SH-SY5Y (cell line): ENCODE measurements around the gene MACROD2.

Experiments used
- GATA2 ChIP-seq: IDR thresholded peaks from 2 replicates; pipeline ENCODE4 v1.6.1; 2011; ENCODE audit warnings: mild to moderate bottlenecking, low read depth, low read length
- GATA3 ChIP-seq: IDR thresholded peaks from 2 replicates; pipeline ENCODE4 v1.6.1; 2011; ENCODE audit warnings: low read depth, mild to moderate bottlenecking, low read length, moderate library complexity

Gene MACROD2

DNA sequence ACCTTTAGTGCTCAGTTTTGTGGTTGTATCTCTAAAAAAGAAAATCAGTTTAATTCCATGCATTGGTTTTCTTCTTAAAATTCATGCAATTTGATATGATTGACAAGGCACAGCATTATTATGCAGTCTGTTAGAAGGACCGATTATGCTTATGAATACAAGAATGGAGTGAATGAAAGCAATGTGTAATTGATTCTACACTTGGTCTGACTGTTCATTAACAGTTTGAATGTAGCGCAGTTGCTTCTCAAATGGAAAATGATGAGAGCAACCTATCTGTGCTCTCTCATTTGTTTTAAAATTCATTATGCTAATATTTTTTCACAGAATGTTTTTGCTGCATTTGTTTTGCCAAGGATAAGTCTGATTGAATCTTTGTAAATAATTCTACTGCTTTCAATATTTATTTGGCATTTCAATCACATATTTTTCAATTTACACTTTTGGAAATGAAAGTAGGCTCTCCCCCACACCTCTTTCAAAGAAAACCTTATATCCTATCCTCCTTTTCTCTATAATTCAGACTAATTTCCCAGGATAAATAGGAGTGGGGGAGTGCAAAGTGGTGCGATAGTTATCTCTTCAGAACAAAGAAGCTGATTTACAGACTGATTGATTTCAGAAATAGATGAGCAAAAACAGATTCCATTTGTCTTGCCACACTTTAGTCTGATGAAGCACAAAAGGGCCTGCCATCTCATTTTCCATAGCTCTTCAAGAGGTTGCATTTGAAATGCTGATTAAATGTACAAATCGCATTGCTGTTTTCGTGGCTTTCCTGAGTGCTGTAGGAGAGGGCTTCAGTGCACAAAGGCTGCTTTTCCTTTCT is 1227.4 kb downstream of the MACROD2 start:
- TF ChIP-seq GATA2, result 0 out of 2 replicates have a peak, but pooled peaks have one; percentile 7
- TF ChIP-seq GATA3, result no peak

DNA sequence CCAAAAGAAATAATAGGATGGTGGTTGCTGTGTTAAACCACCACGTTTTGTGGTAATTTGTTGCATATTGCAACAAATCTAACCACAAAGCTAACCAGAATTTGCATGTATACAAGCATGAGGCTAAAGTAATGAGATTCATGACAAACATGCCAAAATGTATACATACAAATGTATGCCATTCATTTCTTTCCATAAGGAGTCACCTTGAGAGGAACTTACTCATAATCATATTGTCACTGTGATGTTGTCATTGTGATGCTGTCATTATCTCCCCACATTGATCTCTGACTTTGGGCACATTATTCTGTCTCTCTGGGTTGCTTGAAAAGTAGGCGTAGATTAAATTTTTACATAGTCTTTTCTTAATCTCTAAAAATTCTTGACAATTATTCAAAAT is 1228.9 kb downstream of the MACROD2 start:
- TF ChIP-seq GATA2 (no peak), GATA3 (no peak)

DNA sequence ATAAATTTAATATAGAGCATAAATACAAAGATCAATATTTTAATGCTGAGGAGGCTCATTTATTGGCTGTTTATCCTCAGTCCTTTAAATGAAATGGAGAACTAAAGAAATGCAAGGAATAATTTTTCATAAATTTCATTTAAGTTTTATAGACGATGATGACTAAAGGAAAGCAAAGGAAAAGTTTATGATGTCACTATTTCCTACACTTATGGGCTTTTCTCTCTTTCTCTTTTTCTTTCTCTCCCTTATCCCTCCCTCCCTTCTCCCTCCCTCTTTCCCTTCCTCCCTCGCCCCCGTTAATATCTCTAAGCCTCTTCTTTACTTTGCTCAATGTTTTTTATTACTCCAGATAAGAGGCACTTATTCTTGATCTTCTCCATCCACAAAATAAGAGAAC is 1231.8 kb downstream of the MACROD2 start:
- TF ChIP-seq GATA2 (no peak), GATA3 (no peak)

DNA sequence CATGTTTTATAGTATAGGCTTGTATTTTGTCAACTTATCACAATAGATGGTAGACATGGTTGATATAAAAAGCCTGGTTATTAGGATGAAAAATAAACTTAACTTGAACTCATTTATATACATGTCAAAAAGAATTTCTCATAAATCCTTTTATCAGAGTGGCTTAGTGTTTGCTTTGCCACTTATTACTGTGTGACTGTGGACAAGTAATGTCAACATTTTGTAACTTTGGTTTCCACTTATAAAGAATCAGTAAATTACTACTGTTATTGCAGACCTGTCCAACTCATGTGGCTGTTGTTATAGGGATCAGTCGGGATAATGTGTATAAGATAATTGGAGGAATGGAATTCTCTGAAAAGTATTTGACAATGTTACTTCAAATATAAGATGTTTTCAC is 1236.9 kb downstream of the MACROD2 start:
- TF ChIP-seq GATA2, result no peak
- no peak for TF ChIP-seq GATA3

DNA sequence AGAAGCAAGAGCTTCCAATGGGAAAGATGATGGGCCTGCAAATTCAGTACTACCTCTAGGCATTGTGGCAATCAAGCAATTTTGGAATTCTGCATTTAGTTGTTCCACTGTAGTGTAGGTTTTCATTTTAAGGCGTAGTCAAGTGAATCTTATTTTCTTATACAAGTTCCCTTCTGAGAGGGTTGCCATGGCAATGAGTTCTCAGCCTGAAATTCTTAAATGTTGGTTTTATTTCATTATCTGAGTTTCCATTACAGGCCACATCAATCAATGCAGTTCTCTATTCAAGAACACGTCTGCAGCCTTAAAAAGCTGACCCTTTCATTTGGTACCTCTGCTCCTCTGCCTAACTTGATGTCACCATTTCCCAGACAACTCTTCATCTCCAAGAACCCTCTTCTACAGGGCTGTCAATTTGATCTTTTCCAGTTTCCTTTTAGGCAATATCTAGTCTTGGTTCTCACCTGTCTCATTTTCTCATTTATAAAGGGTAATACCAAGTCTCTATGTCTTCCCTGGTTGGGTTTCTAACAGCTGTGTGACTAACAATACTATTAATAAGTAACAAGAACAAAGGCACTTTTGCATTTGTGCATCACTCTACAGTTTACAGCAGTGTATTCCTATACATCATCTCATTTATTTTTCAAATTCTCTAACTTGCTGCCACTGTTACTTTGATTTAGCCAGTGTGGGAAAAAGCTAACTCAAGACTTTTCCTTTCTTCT is 1240.3 kb downstream of the MACROD2 start:
- TF ChIP-seq GATA3 (no peak), GATA2 (no peak)

DNA sequence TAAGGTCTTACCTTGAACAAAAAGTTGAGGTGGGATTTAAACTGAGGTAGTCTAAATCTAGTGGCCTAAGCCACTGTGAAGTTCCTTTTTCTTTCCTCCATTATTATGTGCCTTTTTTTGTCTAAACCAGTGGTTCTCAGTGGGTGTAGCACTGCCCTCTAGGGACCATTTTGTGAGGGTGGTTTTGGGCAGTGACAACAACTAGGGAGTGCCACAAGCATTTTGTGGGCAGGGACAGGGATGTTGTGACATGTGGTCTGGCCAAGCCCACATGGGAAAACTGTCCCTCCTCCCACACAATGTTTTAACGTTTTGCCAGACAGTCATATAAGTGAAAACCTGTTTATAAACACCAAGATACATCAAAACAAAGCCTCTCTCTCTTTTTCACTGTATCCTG is 1241.5 kb downstream of the MACROD2 start:
- TF ChIP-seq GATA2 (no peak), GATA3 (no peak)

DNA sequence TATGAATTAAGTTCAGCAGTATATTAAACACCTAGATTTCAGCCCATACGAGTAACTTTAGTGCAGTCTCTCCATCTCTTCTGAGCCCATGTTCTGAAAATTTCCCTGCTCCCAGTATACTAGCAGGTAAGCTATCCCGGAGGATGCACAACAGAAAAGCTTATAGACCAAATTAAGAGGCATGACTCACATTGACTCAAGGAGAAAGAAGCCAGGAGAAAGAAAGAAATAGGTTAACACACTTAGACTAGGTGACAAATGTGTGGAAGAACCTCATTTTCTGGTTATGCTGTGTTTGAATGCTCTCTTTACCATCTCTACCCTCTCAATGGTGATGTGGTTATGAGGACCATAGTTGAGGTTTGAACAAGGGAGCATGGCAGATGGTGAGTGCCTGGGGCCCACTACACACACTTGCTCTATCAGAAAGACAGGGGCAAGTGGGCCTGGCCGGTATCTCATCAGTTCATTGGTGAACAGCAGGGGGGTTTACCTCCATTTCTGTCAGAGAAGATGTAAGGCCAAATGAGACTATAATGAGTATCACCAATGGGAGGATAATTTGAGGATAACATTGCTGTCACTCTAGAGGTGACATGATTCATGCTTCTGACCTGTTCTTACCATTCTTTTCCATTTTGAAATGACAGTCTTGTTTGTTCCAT is 1244.4 kb downstream of the MACROD2 start:
- TF ChIP-seq GATA3, result no peak
- TF ChIP-seq GATA2, result no peak

DNA sequence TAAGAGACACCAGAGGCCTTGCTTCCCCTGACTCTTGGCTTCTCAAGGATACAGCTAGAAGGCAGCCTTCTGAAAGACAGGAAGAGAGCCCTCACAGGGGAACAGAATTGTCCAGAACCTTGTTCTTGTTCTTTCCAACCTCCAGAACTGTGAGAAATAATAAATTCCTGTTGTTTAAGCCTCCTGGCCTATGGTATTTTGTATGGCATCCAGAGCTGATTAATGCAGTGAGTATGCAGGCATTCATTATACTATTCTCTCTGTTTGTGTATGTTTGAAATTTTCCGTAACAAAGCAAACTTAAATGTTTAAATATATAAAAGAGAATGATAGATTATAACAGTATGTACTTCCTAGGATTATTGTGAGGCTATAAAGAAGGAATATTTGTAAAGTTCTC is 1245.5 kb downstream of the MACROD2 start:
- TF ChIP-seq GATA2 (no peak), GATA3 (no peak)

DNA sequence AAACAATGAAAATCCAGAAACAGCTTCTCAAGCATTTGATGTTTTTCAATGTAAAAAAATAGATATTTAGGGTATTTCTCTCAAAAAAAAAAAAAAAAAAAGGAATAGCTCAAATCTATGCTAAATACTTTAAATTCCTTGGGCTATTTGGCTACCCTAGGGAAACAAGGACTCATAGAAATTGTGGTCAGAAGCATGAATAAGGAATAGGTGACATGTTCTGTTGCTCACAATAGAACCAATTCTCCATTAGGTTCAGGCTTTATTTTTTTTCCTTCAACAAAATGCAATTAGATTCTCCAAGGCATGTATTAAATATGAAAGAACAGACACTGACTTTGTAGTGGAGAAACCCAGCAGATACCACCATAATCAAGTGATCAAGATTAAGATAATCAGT is 1246.4 kb downstream of the MACROD2 start:
- TF ChIP-seq GATA3 (no peak), GATA2 (no peak)

DNA sequence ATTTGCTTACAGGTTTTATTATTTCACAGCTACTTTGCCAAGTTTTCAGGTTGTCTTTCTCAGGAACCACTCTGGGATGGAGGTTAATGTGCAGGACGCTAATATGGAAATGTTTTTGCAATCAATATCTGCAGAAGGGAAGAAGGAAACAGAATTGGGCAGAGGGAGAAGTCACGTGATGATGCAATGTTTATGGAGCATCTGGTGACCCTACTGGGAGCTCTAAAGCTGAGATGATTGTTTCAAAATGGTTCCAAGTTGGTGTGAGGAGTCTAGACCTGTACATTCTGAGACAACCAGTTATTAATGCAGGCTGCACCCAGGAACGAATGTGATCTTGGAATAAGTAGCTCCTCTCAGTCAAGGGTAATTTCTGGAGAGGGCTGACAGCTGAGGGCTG is 1247.5 kb downstream of the MACROD2 start:
- TF ChIP-seq GATA3 (no peak), GATA2 (no peak)

DNA sequence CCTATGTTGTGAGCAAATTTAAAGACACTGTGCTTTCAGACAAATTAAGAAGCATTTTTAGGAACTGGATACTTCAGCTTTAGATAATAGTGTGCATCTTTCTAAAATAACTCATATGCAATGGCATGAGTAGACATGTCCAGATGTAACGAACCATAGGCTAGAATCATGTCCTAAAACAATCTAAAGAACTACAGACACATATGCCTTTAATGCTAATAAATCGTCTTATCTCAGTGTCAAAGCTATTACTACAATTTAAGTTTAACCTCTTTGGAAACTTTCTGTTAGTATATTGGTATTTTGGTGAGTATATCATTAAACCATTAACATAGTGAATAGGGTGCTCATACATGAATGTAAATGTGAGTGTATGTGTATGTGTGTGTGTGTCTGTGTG is 1250.6 kb downstream of the MACROD2 start:
- TF ChIP-seq GATA3, result no peak

DNA sequence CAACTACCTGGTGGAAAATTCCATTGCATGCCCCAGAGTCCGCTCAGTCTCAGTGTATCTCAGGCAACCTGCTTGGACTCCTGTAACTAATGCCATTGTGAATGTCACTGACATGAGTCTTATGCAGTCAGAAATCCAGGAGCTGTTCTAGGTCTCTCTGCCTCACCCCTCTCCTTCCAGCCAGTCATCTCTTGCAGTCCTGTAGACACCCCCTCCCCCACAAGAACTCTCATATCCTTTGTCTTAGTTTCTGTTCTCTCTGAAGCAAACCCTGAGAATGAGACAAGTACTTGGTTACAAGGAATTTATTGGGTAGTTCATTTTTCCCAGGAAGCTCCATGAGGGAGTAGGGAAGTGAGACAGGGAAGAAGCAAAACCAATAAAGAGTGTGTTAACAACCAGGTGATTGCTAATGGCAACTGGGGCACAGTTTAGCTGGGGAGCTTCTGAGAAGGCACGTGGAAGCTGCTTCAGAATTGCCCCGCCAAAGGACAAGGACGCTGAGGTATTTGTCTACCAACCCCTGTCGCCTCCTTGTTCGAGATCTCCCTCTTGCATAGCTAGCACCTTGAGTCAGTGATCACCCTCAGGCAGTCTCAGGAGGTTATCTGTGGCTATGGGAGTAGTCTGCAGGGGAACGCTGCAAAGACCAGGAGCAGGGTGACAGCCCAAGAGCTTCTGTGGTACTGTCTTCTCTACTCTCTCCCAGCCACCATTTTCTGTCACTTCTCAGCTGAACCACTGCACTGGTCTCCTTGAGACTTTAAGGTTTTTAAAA is 1253.5 kb downstream of the MACROD2 start:
- TF ChIP-seq GATA2 (no peak), GATA3 (no peak)

DNA sequence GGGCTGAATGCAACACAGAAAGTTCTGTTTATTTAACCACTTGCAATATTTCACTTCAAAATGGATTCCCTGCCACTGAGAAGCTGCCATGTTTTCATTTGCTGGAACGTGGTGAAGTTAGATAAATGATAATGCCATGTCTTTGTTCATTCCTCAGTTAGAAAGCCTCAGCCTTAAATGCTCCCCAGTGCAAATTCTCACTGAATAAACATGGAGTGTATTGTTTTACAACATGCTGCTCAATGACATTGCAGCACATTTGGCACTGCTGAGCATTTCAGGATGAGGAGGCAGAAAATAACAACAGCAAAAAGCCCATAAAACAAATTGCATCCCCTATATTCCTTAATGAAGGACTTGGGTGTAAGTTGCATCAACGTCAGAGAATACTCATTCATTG is 1255.9 kb downstream of the MACROD2 start:
- no peak for TF ChIP-seq GATA2
- TF ChIP-seq GATA3, result no peak

DNA sequence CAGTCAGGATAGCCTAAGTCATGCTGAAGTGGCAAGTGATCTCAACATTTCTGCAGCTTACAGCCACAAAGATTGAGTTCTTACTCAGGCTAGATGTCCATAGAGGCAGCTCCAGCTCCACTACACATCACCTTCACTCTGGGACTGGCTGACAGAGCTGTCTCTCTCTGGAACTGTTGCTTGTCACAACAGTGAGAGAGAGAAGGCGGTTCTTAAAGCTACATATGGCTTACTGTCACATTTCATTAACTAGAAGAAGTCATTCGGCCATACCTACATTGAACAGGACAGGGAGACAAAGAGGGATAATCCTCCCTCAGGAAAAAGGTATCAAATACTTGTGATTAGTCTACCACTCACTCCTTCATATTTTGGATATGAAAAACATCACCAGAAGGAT is 1257.0 kb downstream of the MACROD2 start:
- no peak for TF ChIP-seq GATA2
- no peak for TF ChIP-seq GATA3

DNA sequence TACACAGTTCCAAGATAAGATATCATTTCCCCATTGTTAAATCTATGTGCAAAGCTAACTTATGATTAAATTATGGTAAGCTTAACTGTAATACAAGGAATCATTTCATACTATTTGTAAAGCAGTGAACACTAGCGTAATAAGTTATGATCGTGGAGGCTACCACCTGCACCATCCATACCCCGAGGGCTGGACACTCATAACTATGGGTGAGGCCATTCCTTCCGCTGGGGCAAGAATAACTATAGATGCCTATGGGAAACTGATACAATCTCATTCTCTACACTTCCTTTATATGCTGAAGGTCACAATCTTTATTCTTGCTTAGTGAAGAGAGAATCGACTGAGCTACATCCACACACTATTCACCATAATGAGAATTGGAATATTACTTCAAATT is 1258.1 kb downstream of the MACROD2 start:
- TF ChIP-seq GATA3, result no peak
- no peak for TF ChIP-seq GATA2
